GM19397 (cell line): ENCODE measurements around the gene ONECUT2.
"Not testable (repeated sequence)": the region's sequence is repeated elsewhere in the genome, so short reads cannot be mapped to it uniquely, and the experiment has no call there.

Source experiments
- ATAC-seq: cut with Tn5 transposase; IDR thresholded peaks from one replicate; pipeline ENCODE4 v1.9.1; 2021; ENCODE audit warnings: mild to moderate bottlenecking, moderate library complexity; ENCODE audit not compliant: unreplicated experiment

Gene ONECUT2

DNA sequence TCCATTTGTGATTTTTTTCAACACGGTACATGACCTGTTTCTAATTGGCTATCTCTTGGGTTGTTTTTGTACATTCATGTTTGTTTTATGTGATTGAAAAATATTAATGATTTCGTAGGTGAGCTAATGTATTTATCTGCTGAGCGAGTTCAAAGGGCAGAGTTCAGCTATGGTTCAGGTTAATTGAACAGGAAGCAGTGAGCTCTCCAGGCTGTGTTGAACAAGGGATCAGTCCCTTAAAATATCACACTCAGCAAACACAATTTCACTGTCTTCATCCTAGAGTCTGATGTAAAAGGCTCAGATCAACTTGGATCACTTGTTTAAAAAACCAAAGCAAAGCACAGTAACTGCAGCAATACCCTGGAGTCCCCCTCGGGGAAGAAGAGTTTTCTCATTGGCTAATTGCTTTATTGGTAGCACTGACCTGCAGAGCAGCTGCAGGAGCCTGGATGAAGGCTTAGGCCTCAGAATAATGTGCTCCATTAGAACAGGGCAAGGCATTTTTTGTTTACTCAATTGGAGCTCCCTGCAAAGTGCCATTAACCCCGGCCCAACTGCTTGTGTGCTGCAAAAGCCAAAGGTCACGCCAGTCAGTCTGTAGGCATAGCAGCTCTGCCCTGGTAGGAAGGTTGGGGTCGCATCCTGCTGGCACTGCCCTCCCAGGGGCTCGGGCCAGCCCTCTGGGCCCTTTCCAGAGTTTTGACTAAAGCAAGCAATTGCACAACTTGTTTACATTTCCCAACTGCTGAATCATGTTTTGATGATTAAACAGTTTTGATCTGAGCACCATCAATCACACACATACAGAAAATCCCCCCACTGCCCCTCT, 10.5 kb downstream of the ONECUT2 start:
- ATAC-seq: no peak

DNA sequence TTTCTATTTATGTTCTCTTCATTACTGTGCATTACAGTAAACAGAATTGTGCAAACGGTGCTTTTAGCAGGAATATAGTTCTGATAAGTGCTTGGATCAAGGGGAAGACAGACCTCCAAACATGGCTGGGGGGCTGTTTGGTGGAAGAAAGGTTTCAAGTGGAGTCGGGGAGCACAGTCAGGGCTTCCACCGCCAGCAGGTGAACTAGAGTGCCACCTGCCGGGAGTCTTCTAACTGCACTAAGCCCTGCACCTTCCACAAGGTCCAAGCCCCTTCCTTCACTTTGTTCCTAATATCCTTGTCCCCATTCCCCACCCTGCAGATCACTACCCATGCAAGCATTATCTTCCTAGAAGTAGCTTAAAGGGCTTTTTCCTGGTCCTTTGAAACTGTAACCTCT, 11.1 kb downstream of the ONECUT2 start:
- no peak for ATAC-seq

DNA sequence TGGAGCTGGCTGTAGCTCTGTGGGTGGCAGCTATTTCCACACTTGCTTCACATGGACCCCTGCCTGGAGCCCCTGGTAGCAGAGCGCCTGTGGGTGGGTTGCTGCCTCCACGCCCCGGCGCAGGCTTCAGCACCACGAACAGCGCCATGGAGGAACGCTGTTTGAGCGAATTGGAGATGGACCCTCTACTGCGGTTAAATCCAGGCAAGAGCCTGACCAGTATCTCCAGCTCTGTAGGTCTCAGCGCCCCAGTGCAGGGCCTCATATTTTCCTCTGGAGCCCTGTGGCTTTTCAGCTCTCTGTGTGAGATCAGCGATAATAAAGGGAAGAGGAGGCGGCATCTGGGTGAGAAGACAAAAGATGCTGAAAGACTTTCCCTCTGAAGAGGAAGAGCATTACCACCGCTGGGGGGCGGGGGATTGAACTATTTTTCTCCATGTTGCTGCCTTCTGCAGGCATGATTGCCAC, 12.0 kb downstream of the ONECUT2 start:
- no peak for ATAC-seq

DNA sequence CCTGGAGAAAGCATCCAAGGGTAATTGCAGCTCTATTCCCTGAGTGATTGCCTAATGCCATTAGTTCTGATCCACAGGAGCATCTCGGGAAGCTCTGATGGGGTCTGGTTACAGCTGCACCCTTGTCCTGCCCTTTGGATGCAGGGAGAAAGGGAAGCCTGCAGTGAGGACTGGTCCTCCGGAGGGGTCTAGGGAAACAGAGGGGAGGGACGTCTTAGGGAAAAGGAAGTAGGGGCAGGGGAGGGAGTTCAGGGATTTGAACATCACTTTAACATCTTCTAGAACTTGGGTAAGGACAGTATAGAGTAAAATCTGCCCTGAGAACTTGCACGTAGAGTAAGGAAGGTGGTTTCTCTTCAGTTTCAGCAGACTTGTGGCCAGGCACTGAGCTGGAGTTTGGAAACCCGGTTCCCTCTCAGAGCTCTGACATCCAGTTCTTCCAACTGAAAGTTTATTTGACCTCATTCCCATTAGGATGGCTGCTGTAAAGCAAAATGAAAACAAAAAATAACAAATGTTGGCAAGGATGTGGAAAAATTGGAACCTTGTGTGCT, 20.5 kb downstream of the ONECUT2 start:
- no peak for ATAC-seq

DNA sequence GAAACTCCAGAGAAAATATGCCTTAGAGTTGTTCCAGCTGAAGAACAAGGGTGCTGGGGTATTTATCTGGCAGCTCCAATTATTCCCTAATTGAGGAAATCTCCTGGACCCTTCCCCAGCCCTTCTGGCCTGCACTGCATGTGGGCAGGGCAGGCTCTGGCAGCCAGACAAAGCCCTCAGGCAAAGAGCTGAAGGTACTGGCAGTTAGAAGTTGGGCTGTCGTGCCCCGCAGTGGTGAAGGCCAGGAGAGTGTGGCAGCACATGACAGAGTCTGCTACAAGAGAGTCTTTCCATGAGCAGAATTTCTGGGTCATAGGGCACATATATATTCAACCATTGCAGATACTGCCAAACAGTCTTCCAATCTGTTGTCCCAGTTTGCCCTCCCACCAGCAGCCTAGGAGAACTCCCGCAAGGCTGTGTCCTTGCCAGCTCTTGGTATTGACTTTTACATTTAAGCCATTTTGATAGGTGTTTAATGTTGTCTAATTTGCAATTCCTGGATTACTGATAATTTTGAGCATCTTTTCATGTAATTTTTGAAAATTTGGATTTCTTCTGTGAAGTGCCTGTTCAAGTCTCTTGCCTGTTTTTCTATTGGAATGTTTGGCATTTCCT, 26.6 kb downstream of the ONECUT2 start:
- no peak for ATAC-seq

DNA sequence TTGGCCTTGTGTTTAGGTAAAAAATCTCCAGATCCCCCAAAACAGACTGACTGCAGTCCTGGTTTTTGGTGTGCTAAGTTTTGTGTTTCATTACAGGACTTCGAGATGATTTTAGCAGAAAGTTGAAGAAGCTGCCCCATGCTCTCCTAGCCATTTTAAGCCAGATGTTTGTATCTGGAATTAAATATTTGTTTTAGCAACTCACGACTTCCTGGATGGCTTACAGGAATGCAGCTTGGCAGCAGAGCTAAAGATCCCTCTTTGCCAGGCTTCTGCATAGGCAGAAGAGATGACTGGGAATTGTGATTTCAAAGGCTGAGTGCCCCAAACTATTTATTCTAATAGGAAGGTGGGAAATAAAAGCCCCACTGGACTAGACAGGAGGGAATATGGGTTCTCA, 31.1 kb downstream of the ONECUT2 start:
- ATAC-seq: no peak

DNA sequence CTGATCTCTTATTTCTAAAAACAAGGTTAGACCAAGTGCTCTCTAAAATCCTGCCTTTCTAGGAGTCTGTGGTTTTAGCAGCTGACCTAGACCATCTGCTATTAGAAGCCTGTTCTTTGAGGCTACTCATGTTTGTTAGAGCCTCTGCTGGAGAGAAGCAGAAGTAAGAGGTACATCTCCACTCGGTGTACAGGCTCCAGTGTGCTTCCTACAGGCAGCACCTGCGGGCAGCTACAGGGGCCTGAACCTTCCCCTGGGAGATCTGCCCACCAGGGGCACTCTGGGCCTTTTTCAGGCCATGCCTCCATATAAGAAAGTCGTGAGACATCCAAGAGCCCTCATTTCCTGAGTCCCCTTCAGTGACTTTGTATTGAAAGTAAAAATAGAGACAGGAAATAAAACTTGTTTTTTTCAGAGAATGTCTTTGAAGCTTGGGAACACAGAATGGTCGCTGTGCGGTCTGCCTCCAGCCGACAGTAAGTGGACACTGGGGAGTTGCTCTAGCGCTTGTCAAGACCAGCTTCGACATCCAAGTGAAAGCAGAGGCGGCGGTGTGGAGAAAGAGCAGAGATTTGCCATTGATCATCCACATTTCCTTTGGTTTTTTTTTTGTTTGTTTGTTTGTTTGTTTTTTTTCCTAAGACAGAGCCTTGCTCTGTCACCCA, 31.7 kb downstream of the ONECUT2 start:
- ATAC-seq: no peak

DNA sequence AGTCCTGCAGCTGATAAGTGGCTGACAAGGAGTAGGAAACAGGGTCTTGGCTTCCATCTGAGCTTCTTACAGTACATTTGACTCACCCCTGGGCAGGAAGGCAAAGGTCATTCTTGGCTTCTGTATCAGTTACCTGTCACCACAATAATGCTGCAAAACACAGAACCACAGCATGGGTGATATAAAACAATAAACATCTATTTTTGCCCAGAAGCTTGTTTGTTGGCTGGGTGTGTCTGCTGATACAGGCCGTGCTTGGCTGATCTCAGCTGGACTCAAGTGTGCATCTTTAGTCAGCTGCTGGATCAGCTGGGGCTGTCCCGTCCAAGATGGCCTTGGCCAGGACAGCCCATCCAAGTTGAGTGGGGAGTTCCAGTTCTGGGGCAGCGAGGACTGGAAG, 34.7 kb downstream of the ONECUT2 start:
- ATAC-seq: no peak

DNA sequence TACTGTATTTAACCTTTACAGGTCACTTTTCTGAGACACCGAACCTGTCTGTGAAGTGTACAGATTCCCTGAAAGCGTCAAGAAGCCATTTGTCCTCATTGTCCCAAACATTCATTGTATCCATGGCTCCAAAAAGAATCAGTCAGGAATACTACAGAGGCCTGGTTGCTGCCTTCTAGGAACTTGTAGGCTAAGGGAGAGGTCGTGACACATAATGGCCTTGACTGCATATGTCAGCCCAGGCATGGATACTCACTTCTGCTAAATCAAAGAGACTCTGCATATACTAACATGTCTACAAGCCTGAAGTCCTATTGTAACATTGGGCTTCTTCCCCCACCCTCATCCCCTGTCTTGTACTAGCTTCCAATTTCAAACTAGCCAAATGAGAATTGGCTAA, 40.2 kb downstream of the ONECUT2 start:
- no peak for ATAC-seq

DNA sequence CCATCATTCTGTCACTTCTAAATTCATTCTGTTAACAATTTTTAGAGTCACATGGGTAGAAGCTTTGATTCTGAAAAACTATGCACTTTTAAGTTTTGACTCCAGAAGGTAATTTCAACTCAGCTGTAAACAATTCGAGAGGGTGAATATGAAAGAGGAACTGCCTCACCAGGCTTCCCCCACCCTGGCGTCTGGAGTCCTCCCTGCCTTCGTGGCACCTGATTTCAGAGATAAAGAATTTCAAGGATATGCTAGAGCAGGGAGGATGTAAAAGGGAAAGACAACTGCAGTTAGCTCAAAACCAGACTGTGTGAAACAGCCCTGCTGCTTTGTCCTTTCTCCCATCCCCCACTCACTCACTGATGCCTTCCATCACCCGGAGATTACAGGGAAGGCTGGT, 40.7 kb downstream of the ONECUT2 start:
- no peak for ATAC-seq

DNA sequence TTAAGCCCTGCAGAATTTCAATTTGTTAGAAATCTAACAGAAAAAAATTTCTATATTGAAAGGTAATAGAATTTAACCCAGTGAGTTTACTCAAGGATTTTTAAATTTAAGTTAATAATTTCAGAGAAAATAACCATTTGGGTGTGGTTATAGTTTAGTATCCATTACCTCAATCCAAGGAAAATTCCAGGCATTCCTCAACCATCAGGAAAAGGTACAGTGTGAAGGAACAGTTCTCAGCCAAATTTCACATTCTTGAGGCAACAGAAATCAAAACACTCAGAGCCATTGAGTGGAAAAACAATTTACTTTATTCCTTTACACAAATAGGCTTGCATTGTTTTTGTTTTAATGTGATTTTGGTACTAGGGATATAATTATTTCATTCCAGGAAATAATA, 45.6 kb downstream of the ONECUT2 start:
- ATAC-seq: no peak

DNA sequence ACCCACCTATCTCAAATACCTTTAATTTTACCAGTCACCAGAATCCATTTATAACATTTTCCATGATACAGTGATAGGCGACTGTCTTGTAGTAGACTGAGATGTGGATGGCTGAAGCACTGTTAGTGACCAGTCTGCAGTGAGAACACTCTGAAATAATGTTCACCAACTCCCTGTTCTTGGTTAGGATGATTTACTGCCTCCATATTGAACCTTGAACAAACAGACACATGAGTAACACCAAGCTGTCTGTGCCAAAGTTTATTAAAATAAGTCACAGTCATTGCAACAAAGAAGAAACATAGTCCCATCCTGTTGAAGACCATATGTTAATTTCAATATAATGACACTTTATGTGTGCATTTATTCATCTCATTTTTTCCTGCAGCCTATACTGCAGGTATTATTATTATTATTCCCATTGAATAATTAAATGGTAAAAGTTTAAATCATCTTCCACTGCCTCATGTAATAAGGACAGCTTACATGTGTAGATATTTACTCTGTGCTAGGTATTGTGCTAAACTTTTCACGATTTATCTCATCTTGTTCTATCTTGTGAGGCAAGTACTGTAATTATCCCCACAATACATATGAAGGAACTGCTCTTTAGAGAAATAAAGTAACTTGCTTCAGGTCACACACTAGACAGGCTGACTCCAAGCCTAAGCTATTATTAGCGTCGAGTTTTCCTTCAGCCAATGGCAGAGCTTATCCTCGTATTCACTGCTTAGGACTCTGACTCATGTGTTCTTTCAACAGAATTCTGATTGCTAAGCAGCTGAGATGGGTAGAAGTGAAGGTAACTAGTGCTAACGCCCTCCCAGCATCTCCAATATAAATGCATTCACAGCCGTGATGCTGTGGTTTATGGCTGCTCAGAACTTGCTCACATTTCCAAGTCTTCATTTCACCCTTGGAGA, 62.5 kb downstream of the ONECUT2 start:
- ATAC-seq: no peak

DNA sequence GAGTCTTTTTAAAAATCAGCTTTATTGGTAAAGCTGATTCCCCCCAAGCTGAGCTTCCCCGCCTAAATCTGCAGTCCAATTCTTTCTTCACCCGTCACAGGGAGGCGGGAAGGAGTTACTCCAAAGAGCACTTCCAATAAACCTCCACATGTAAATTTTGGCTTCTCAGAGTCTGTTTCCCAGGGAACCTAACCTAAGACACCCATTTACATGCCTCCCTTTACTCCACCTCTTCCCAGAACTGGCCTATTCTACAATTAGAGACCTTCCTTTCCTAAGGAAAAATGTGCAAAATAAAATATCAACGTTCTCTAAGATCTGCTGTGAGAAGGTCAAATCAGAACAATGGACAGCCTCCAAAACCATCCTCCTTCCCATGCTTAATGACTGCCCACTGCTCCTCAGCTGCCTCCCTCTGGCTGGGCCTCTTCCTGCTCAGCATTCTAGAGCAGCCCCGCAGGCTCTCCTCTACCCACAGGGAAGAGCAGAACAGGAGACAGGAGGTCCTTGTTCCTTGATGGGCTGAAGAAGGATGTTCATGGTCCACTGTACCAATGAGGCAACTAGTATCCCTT, 63.6 kb downstream of the ONECUT2 start:
- no peak for ATAC-seq

DNA sequence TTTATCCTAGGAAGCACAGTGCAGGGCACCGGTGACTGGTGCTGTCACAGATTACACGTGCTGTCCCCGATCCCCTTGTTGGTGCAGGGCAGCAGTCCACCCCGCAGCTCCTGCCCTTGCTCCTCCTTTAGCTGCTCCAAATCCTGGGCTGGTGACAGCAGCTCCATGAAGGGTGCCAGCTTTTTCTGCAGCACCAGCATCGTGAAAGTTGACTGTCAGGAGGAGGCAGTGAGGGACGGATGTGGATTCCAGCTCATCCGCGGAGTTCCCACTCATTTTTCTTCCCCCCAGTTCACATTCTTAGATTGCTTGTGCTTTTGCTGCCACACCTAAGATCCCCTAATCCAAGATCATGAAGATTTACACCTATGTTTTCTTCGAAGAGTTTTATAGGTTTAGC, 67.5 kb downstream of the ONECUT2 start:
- no peak for ATAC-seq

DNA sequence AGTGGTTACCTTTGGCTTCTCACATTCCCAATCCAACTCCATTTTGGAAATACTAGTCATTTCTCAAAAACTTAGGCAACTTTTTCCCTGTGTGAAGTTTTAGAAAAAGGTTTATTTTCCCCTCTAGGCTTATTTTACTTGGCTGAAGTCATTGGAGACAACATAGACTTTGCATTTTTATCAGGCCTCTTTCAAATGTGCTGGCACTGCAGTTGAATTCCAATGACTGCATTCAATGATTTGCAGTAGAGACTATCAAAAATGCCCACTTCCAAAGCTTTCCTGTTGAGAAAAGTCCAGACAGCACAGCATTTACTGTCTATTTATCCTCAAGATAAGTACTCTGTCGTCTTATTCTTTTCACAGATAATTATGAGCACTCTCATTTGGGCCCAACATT, 70.1 kb downstream of the ONECUT2 start:
- ATAC-seq: no peak

DNA sequence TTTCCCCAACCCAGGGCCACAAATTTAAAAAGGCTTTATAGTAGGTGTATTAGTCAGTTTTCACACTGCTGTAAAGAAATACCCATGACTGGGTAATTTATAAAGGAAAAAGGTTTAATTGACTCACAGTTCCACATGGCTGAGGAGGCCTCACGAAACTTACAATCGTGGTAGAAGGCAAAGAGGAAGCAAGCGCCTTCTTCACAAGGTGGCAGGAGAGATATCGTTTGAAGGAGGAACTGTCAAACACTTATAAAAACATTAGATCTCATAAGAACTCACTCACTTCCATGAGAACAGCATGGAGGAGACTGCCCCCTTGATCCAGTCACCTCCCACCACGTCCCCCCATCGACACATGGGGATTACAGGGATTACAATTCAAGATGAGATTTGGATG, 80.9 kb downstream of the ONECUT2 start:
- ATAC-seq: no peak

DNA sequence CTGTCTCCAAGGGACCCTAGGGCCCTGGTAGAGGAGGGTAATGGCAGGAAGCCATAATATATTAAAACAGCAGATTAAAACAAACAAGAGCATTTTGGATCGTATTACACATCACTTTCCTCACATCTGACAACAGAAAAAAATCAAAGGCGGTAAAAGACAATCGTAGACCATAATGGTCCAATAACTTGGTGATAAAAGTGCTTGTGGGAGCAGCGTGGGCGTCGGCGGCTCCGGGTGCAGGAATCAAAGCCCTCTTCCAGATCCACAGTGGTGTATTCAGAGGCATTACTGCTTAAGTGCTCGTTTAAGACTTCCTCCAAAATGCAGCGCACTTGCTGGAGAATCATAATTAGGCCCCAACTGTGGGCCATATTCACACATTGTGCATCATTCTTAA, 83.4 kb downstream of the ONECUT2 start:
- ATAC-seq: no peak

DNA sequence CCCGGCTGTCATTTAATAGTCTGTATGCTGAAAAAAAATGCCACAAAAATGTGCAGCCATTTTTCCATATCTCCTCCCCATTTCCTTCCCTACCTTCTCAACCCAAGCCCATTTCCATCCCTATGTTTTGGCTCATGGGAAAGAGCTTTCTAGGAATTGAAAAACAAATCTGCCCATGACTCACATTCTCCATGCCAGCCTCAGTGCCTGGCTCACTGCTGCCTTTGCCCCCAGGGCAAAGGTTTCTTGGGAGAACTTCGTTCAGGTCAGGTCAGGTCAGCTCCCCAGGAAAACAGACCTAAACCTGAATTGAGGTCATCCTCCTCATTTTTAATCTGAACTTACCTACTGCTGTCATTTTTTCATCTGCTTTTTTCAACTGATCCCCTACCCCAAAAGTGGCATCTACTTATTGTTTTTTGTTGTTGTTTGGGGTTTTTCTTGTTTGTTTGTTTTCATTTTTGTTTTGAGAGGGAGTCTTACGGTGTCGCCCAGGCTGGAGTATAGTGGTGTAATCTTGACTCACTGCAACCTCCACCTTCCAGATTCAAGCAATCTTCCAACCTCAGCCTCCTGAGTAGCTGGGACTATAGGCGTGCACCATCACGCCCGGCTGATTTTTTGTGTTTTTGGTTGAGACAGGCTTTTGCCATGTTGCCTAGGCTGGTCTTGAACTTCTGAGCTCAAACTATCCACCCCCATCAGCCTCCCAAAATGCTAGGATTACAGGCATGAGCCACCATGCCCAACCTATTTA, 84.7 kb downstream of the ONECUT2 start:
- no peak for ATAC-seq

DNA sequence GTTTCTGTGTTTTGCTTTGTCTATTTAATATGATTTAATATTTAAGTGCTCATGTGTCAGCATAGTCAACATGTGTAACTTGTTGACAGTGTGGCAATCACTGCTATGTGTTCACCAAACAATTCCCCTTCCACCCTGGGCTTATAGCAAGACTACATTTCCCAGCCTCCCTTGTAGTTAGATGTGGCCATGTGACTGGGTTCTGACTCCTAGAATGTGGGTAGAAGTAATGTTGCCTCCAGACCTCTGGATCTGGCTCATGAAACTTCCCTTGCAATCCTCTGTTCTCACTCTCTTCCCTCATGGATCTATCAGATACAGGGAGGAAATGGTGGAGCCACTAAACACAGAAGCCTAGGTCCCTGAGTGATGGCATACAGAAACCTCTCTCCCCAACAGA, 87.2 kb downstream of the ONECUT2 start:
- ATAC-seq: not testable (repeated sequence)
